ENCODE results near the gene DNM2. TPM values are rescaled to one million over a fixed set of nuclear protein-coding genes. Genes with fewer than 3 reads are reported as not detected.

DNM2 gene
- total and polyA plus RNA-seq, 2 of the 13 experiments (the other 11 are each of a cell fraction or from before 2014, with no cell fraction given), result 41.7 to 59.8 TPM

- TF ChIP-seq LRRFIP1 (CRISPR knock-in tag; conservative IDR thresholded peaks at IDR 0.05) (no peak), ISX (CRISPR knock-in tag; conservative IDR thresholded peaks at IDR 0.05) (no peak), KDM4B (CRISPR knock-in tag; IDR thresholded peaks at IDR 0.05) (no peak), ZNF138 (CRISPR knock-in tag; IDR thresholded peaks at IDR 0.05; ENCODE audit: low read depth) (no peak)
Observed at GRCh38 chr19:10815007-10815536, 97.2 kb downstream of the DNM2 start (continued).

DNA sequence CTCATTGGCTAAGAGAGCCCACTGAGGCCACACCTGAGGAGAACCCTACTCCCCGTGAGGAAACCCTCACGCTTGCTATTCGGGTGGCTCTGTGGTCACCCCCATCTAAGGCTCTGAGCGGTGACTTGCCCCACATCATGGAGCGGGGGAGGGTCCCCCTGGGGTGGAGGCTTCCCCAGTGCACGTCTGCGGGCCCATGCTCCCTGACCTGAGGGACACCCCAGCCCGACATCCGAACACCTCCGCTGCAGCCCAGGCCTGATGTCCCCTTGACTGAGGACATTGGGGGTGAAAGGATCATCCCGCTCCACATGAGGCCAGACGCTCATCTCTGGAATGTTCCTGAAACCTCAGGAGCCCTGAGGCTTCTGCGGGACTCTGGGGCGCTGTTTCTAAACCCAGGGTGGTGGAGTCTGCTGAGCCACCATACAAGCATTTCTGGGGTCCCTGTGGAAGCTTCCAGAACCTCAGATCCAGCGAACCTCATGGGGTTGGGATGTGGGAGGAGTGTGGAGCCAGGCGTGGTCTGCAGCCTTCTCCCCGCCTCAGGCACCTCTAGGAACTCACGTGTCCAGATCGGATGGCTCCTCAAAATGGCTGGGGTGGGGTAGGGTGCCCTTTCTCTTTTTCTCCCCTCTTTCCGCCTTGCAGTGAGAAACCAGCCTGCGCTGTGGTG, 98.2 kb downstream of the DNM2 start:
- H2AFZ ChIP-seq (ENCODE audit: low read length), result no peak overlapping the region
- WGBS (ENCODE audit: low lambda C conversion rate), result 98% methylated on average over 19 of the region's 21 CpGs
- H3K79me2 ChIP-seq (ENCODE audit: insufficient read depth, low read length), result no peaks in the 10 kb centered on the region
- no peaks in the 10 kb centered on the region for H4K20me1 ChIP-seq (ENCODE audit: insufficient read depth, low read length)
- peaks cover 19% of the 10 kb centered on the region for H3K4me1 ChIP-seq (ENCODE audit: insufficient read depth, low read length)
- H3K9me3 ChIP-seq (ENCODE audit: low read length), result no peaks in the 10 kb centered on the region
- in situ Hi-C loops (cut with HindIII; ENCODE audit: extremely low pct_ligation_motif_present, low pct_unique_long_range_greater_than_20kb) (no loop called here), intact Hi-C loops (cut with micrococcal nuclease; ENCODE audit: unreplicated experiment) (no loop called here)
- H3K4me3 ChIP-seq (replicated peaks in 1 of 3; ENCODE audit: insufficient read depth in 1 of 3, low read depth in 2 of 3, low read length in 3 of 3), result no peak overlapping the region
- no peak for FAIRE-seq
- CTCF ChIA-PET (ENCODE audit: low intra/inter-chr PET ratio, low total read pairs), result no interaction called here
- POLR2A ChIA-PET, result no interaction called here
- no peak overlapping the region for H3K9ac ChIP-seq (ENCODE audit: insufficient read depth, low read depth, low read length)
- DNase-seq (ENCODE audit: low spot score), result no peak
- no peak overlapping the region for H3K27ac ChIP-seq (ENCODE audit: extremely low read length, insufficient read depth, low read length)
- no TSS peak for BruUV-seq (replicated peaks)
- ATAC-seq, result no peak
- H3K27me3 ChIP-seq (ENCODE audit: control insufficient read depth in 1 of 2, insufficient read depth in 2 of 2, low read length in 2 of 2), result peaks cover 0 to 2% of the 10 kb centered on the region in 2 experiments; a peak in 1 of 5 replicates
- no peak overlapping the region for H3K4me2 ChIP-seq (ENCODE audit: low read depth, low read length)
- H3K36me3 ChIP-seq (replicated peaks in 1 of 2; ENCODE audit: control insufficient read depth in 1 of 2, insufficient read depth in 2 of 2, low read length in 2 of 2), result peaks cover 13 to 44% of the 10 kb centered on the region in 2 experiments; a peak in 4 of 5 replicates
- no peak for TF ChIP-seq WIZ (CRISPR knock-in tag; IDR thresholded peaks at IDR 0.05)
- TF ChIP-seq MTERF4 (CRISPR knock-in tag; IDR thresholded peaks at IDR 0.05), result no peak
- TF ChIP-seq ZNF468 (CRISPR knock-in tag; IDR thresholded peaks at IDR 0.05), result no peak
- TF ChIP-seq MXI1 (IDR thresholded peaks at IDR 0.05; ENCODE audit: borderline replicate concordance, low read depth, low read length), result no peak
- TF ChIP-seq, protein P1, sequence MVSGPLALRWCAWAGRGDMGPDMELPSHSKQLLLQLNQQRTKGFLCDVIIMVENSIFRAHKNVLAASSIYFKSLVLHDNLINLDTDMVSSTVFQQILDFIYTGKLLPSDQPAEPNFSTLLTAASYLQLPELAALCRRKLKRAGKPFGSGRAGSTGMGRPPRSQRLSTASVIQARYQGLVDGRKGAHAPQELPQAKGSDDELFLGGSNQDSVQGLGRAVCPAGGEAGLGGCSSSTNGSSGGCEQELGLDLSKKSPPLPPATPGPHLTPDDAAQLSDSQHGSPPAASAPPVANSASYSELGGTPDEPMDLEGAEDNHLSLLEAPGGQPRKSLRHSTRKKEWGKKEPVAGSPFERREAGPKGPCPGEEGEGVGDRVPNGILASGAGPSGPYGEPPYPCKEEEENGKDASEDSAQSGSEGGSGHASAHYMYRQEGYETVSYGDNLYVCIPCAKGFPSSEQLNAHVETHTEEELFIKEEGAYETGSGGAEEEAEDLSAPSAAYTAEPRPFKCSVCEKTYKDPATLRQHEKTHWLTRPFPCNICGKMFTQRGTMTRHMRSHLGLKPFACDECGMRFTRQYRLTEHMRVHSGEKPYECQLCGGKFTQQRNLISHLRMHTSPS (CRISPR knock-in tag; IDR thresholded peaks at IDR 0.05; ENCODE audit: low read depth), result no peak
- TF ChIP-seq MYNN (CRISPR knock-in tag; IDR thresholded peaks at IDR 0.05; ENCODE audit: low read depth), result no peak
- TF ChIP-seq ZNF724P (CRISPR knock-in tag; IDR thresholded peaks at IDR 0.05; ENCODE audit: borderline replicate concordance), result no peak
- no peak for TF ChIP-seq TFE3 (CRISPR knock-in tag; IDR thresholded peaks at IDR 0.05)
- TF ChIP-seq, protein P2, sequence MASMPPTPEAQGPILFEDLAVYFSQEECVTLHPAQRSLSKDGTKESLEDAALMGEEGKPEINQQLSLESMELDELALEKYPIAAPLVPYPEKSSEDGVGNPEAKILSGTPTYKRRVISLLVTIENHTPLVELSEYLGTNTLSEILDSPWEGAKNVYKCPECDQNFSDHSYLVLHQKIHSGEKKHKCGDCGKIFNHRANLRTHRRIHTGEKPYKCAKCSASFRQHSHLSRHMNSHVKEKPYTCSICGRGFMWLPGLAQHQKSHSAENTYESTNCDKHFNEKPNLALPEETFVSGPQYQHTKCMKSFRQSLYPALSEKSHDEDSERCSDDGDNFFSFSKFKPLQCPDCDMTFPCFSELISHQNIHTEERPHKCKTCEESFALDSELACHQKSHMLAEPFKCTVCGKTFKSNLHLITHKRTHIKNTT (CRISPR knock-in tag; IDR thresholded peaks at IDR 0.05), result no peak
- no peak for TF ChIP-seq ZBTB7A (CRISPR knock-in tag; IDR thresholded peaks at IDR 0.05)
- no peak for TF ChIP-seq TRIM24 (CRISPR knock-in tag; IDR thresholded peaks at IDR 0.05)

Data from HepG2 (cell line).